ENCODE measurements around the gene TRIP10.

The TRIP10 gene

DNA sequence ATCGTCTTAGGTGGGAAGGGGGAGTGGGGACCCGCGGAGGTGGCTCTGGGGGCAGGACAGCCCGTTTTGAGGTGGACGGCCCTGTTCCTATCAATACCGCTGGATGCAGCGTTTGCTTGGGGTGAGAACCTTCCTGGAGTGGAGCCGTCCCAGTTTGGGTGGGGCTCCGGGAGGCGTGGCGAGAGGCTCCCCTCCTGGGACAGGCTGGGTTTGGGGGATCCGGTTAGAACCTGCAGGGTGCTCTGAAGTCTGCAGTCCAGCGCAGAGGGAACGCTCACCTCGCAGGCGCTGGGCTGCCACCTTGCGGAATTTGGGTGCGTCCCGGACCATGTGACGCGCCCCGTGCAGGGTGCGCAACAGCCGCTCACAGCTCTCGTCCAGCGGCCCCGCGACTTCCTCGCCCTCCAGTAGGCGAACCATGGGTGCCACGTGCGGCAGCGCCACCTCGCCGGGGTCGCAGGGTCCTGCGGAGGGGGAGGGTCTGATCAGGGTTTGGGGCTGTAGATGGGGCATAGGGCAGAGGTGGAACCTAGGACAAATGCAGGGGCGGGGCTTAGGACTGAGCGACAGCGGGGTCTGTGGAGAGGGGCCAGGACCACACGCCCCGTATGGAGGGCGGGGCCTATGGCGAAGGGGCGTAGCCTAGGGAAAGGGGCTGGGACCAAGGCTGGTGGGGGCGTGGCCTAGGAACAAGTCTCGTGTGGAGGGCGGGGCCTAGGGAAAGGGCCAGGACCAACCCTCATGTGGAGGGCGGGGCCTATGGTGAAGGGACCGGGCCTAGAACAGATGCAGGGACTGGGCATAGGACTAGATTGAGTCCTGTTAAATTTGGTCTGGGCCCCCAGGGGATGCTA, 13.9 kb downstream of the TRIP10 start:
- TF ChIP-seq GATA2 (IDR thresholded peaks at IDR 0.05; ENCODE audit: low read depth, low read length) (no peak), GATA3 (IDR thresholded peaks at IDR 0.05; ENCODE audit: low read depth, low read length) (no peak)

DNA sequence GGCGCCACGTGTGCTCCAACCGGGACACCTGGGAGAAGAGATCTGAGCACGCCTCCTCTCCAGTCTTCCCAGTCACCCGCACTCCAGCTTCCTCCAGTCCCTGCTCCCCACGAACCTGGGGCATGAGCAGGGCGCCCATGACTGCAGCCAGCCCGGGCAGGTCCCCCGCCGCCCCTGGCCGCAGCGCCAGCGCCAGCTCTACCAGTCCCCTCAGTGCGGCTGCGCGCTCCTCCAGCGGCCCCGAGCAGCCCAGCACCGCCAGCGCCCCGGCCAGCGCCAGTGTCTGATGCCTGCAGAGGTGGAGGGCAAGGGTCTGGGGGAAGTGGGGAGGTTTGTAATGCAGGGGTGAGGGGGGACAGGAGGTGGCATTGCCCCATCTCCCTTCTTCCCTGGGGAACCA, 14.7 kb downstream of the TRIP10 start:
- no peak for TF ChIP-seq GATA3 (IDR thresholded peaks at IDR 0.05; ENCODE audit: low read depth, low read length)
- TF ChIP-seq GATA2 (IDR thresholded peaks at IDR 0.05; ENCODE audit: low read depth, low read length) = no peak

GRCh38 chr19:6754653-6755463, 15.4 kb downstream of the TRIP10 start:
- TF ChIP-seq GATA3 (IDR thresholded peaks at IDR 0.05; ENCODE audit: low read depth, low read length) (no peak), GATA2 (IDR thresholded peaks at IDR 0.05; ENCODE audit: low read depth, low read length) (no peak)

DNA sequence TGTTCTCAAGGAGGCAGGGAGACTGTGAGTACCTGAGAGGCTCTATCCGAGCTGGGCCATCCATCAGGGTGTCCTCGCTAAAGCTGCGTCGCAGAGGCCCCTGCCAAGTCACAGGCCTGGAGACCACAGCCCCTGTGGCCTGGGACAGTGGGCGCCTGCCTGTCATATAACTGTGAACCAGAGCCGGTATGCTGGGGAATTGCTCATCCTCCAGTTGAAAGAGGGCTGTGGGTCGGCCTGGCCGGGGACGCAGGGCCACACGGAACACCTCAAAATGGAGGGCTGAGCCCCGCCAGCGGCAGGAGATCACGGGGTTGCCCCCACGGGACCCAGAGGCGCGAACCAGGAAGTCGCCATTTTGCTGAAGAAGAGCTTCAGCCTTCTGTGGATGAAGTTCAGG, 21.1 kb downstream of the TRIP10 start:
- TF ChIP-seq GATA2 (IDR thresholded peaks at IDR 0.05; ENCODE audit: low read depth, low read length) (no peak), GATA3 (IDR thresholded peaks at IDR 0.05; ENCODE audit: low read depth, low read length) (no peak)

DNA sequence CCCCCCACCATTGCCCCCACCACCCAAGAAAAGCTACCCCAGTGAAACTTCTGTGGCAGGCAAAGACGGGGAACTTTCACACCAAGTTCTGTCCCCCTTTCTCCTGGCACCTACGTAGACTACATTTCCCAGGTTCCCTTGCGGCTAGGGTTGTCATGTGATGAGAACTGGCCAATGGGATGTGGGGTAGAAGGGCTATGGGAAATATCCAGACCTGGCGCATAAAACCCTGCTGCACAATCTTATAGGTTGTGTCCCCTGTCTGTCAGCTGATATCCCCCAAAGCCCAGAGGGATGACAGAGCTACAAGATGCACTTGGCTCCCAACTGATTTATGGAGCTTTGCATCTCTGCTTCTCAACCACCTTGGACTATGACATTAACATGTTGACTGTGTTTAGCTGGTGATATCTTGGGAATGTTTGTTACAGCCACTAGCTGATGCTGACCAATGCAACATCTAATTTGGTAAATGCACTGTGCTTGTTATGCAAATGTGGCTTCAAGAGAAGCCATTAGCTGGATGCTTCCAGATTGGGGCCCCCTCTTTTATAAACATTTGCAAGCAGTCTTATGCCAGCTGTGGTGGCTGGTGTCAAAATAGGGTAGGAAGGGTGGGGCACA, 21.7 kb downstream of the TRIP10 start:
- TF ChIP-seq GATA3 (IDR thresholded peaks at IDR 0.05; ENCODE audit: low read depth, low read length) (no peak), GATA2 (IDR thresholded peaks at IDR 0.05; ENCODE audit: low read depth, low read length) (no peak)

GRCh38 chr19:6765738-6766356, 26.4 kb downstream of the TRIP10 start:
- no peak for TF ChIP-seq GATA3 (IDR thresholded peaks at IDR 0.05; ENCODE audit: low read depth, low read length)
- no peak for TF ChIP-seq GATA2 (IDR thresholded peaks at IDR 0.05; ENCODE audit: low read depth, low read length)

DNA sequence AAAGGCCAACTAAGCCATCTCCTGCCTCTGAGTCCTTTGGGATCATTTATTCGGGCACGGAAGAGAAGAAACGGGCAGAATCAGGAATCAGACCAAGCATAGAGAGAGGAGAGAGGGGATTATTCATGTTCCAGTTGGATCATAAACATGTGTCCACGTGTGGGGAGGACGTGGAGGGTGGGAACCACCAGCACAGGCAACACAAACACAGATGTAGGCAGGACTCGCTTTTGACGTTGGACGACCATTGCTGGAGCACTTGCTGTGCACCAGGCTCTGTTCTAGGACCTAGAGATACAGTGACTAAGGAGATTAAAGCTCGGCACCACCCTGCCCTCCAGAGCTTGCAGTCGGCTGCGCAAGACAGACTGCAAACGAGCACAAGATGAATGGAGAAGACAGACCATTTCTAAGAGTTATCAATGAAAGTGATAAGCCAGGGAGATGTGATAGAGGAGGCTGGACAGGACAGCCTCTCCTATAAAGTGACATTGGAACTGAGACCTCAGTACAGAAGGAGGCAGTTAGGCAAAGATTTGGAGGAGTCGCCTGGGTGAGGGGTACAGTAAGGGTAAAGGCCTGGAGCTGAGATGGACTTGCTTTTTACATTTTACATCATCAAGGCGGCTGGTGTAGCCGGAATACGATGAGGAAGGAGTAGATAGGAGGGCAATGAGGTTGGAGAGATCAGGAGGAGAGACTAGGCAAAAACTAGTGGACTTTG, 27.0 kb downstream of the TRIP10 start:
- no peak for TF ChIP-seq GATA2 (IDR thresholded peaks at IDR 0.05; ENCODE audit: low read depth, low read length)
- TF ChIP-seq GATA3 (IDR thresholded peaks at IDR 0.05; ENCODE audit: low read depth, low read length) = no peak

GRCh38 chr19:6767081-6767356, 27.5 kb downstream of the TRIP10 start:
- no peak for TF ChIP-seq GATA2 (IDR thresholded peaks at IDR 0.05; ENCODE audit: low read depth, low read length)
- TF ChIP-seq GATA3 (IDR thresholded peaks at IDR 0.05; ENCODE audit: low read depth, low read length) = no peak

- TF ChIP-seq GATA3 (IDR thresholded peaks at IDR 0.05; ENCODE audit: low read depth, low read length) (no peak), GATA2 (IDR thresholded peaks at IDR 0.05; ENCODE audit: low read depth, low read length) (no peak)
Observed at GRCh38 chr19:6767357-6768235, 28.1 kb downstream of the TRIP10 start, which contains the start of gene SH2D3A. TSS of gene SH2D3A (minus strand) at chr19:6767435. CDS start at chr19:6763748, 3,687 bp downstream.

- TF ChIP-seq GATA2 (IDR thresholded peaks at IDR 0.05; ENCODE audit: low read depth, low read length) (no peak), GATA3 (IDR thresholded peaks at IDR 0.05; ENCODE audit: low read depth, low read length) (no peak)
Observed at GRCh38 chr19:6768236-6768785, 28.8 kb downstream of the TRIP10 start.

DNA sequence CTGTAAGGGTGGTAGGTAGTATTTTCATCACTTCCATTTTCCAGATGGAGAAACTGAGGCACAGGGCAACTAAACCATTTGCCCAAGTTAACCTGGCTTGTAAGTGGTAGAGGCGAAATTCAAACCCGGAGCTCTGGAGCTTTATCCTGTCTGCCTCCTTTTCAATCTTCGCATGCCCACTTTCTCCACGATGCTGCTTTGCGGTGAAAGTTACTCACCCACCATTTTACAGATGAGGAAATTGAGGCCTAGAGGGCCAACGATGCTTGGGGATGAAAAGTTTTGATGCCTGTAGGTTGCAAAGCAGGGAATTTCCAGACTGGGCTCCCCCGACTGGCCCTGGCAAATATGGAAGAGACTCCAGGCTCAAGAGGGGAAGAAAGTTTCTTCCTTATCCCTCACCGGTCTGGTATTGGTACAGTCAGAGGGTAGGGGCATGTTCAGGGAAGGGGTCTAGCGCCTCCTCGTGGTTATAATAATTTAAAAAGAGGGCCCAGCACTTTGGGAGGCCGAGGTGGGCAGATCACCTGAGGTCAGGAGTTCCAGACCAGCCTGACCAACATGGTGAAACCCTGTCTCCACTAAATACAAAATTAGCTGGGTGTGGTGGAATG, 29.6 kb downstream of the TRIP10 start:
- TF ChIP-seq GATA2 (IDR thresholded peaks at IDR 0.05; ENCODE audit: low read depth, low read length) = no peak
- no peak for TF ChIP-seq GATA3 (IDR thresholded peaks at IDR 0.05; ENCODE audit: low read depth, low read length)
